Calu3 (cell line): ENCODE results near the gene KANSL3. TPM values are rescaled to one million over a fixed set of nuclear protein-coding genes. Genes with fewer than 3 reads are reported as not detected.

Source experiments
- BruUV-seq: library from RNA; stranded (reverse); fragments of 400-500 nt; replicated peaks from 2 replicates; lab custom pipeline; 2021; lab: Mats Ljungman, UMichigan
- CTCF ChIA-PET: fragments of 300-600 bp; sonication (Branson Sonifier 250); formaldehyde crosslinking; loops from one replicate; lab custom pipeline; 2022; ENCODE audit warnings: antibody characterized with exemption; lab: Charles Lee
- DNase-seq: peaks from one replicate; pipeline ENCODE4 v3.0.0; 2022
- H3K27ac Mint-ChIP-seq: one replicate; pipeline ENCODE4 v1.8.0; 2022; ENCODE audit warnings: mixed read lengths; ENCODE audit not compliant: unreplicated experiment
- H3K27me3 Mint-ChIP-seq: one replicate; pipeline ENCODE4 v1.8.0; 2022; ENCODE audit warnings: mixed read lengths; ENCODE audit not compliant: unreplicated experiment
- H3K36me3 Mint-ChIP-seq: one replicate; pipeline ENCODE4 v1.8.0; 2022; ENCODE audit warnings: mild to moderate bottlenecking, moderate library complexity, mixed read lengths; ENCODE audit not compliant: insufficient read depth, unreplicated experiment
- H3K4me1 Mint-ChIP-seq: one replicate; pipeline ENCODE4 v1.8.0; 2022; ENCODE audit warnings: mild to moderate bottlenecking, low read depth, mixed read lengths; ENCODE audit not compliant: unreplicated experiment
- H3K4me3 Mint-ChIP-seq: one replicate; pipeline ENCODE4 v1.8.0; 2022; ENCODE audit warnings: mild to moderate bottlenecking, low read depth, moderate library complexity, mixed read lengths; ENCODE audit not compliant: unreplicated experiment
- H3K9me3 Mint-ChIP-seq: one replicate; pipeline ENCODE4 v1.8.0; 2022; ENCODE audit warnings: low read depth, mixed read lengths; ENCODE audit not compliant: unreplicated experiment
- CTCF ChIP-seq: fragments of 200-600 bp; IDR thresholded peaks from one replicate; pipeline ENCODE4 v1.8.0; 2022; ENCODE audit warnings: antibody characterized with exemption; ENCODE audit not compliant: unreplicated experiment
- intact Hi-C: fragments of 100-400 bp; cut with micrococcal nuclease; formaldehyde crosslinking; loops from one replicate; pipeline ENCODE4 v1.10.0; 2022; ENCODE audit not compliant: unreplicated experiment
- total RNA-seq: library from RNA; stranded (reverse); gene quantifications from 2 replicates; pipeline ENCODE4 v1.2.3, GENCODE V29; 2022

Gene KANSL3
- total RNA-seq, 1 experiment from 2014 or later: 39.6 TPM

DNA sequence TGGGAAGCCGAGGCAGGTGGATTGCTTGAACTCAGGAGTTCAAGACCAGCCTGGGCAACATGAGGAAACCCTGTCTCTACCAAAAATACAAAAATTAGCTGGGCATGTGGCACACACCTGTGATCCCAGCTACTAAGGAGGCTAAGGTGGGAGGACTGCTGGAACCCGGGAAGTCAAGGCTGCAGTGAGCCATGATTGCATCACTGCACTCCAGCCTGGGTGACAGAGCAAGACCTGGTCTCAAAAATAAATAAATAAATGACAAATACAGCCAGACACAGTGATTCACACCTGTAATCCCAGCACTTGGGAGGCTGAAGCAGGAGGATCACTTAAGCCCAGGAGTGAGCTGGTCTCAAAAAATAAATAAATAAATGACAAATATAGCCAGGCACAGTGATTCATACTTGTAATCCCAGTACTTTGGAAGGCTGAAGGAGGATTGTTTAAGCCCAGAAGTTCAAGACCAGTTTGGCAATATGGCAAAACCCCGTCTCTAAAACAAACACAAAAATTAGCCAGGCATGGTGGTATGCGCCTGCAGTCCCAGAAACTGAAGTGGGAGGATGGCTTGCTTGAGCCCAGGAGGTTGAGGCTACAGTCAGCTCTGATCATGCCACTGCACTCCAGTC, 6.2 kb downstream of the KANSL3 start:
- no peak overlapping the region for H3K4me3 Mint-ChIP-seq
- no TSS peak for BruUV-seq
- DNase-seq: no peak
- no peaks in the 10 kb centered on the region for H3K9me3 Mint-ChIP-seq
- intact Hi-C loops: no loop called here
- no peaks in the 10 kb centered on the region for H3K27me3 Mint-ChIP-seq
- CTCF ChIA-PET: interaction anchor here (0.6 to 0.9 kb wide), 2 partner anchors 17 to 121 kb away, joined by 3 to 7 read pairs; no protein-coding TSS in a partner anchor
- peaks cover 16% of the 10 kb centered on the region for H3K4me1 Mint-ChIP-seq
- no peak for TF ChIP-seq CTCF
- no peak overlapping the region for H3K27ac Mint-ChIP-seq
- H3K36me3 Mint-ChIP-seq: peaks cover 31% of the 10 kb centered on the region

GRCh38 chr2:96626553-96626942, 11.6 kb downstream of the KANSL3 start:
- no peak for DNase-seq
- Mint-ChIP-seq H3K27ac (no peak overlapping the region), H3K4me1 (no peaks in the 10 kb centered on the region), H3K36me3 (peaks cover 30% of the 10 kb centered on the region), H3K4me3 (no peak overlapping the region), H3K9me3 (no peaks in the 10 kb centered on the region), H3K27me3 (no peaks in the 10 kb centered on the region)
- no TSS peak for BruUV-seq
- TF ChIP-seq CTCF: no peak
- intact Hi-C loops: no loop called here
- CTCF ChIA-PET: interaction anchor here (0.7 kb wide), 1 partner anchor 1534 kb away, joined by 3 read pairs; no protein-coding TSS in a partner anchor

DNA sequence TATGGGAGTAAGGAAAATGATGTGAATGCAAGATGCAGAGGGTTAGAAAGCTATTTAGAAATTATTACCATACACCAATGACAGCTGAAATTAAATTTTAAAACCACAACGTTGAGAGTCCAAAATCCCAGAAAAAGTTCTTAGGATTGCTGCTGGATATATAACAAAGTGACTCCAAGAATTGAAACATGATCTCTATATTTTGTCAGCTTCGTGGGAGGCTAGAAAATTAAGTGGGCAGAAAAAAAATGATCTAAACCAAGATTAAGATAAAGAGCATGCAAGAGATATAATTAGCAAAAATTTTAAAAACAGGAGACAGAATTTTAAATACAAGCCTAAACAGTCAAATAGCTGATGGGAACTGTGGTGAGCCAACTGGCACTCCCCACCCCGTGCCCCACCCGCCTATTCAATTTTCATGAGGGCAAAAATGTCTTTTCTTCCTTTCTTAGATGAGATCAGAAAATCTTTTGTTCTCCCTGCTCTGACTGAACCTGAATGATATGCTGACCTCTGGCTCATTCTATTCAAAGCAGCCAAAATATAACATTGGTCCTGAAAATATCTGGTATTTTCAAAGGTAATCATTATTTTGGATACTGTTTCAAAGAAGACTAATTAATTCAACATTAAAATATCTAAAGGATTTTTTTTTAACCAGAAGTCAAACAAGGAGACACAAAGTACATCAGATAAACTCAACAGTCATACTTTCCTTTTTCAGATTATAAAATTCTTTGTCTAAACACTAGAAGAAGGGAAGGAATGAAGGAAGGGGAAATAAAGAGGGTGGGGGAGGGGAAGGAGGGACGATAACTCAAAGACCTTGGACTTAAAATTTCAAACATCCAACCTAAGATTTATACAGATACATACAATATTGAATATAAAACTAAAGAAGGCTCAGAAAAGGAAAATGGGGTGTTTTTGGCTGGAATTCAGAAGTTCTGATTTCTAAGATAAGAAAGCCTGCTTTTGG, 12.2 kb downstream of the KANSL3 start:
- H3K9me3 Mint-ChIP-seq: no peaks in the 10 kb centered on the region
- intact Hi-C loops: no loop called here
- no peak for DNase-seq
- TF ChIP-seq CTCF: no peak
- BruUV-seq: no TSS peak
- H3K4me1 Mint-ChIP-seq: no peaks in the 10 kb centered on the region
- CTCF ChIA-PET: no interaction called here
- H3K27me3 Mint-ChIP-seq: no peaks in the 10 kb centered on the region
- peaks cover 35% of the 10 kb centered on the region for H3K36me3 Mint-ChIP-seq
- no peak overlapping the region for H3K4me3 Mint-ChIP-seq
- H3K27ac Mint-ChIP-seq: no peak overlapping the region

DNA sequence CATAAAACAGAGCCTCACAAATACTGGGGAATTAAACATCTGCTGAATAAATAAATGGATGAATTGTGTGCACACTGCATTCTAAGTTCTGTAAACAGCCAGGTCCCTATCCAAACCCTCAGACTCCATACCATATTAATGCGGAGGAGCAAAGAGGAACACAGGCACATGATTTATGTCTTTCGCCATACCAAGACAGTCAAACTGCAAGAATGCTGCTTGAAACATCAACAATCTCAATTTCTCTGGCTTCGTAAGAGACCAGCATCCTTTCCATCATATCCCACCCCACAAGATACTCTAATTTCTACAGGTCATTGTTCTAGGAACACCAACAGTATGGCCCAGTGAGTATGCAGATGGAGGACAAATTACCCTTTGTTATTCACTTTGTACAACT, 15.0 kb downstream of the KANSL3 start:
- TF ChIP-seq CTCF: no peak
- Mint-ChIP-seq H3K27ac (no peak overlapping the region), H3K9me3 (no peaks in the 10 kb centered on the region), H3K4me1 (no peaks in the 10 kb centered on the region), H3K4me3 (no peak overlapping the region), H3K36me3 (peaks cover 44% of the 10 kb centered on the region), H3K27me3 (no peaks in the 10 kb centered on the region)
- BruUV-seq: no TSS peak
- DNase-seq: no peak
- intact Hi-C loops: no loop called here
- CTCF ChIA-PET: no interaction called here
